HG03108 (cell line): ENCODE measurements around the gene OTUD7B.

ENCODE experiments used
- ATAC-seq: cut with Tn5 transposase; IDR thresholded peaks from one replicate; pipeline ENCODE4 v1.9.1; 2021; ENCODE audit warnings: moderate library complexity; ENCODE audit not compliant: unreplicated experiment

Gene OTUD7B

DNA sequence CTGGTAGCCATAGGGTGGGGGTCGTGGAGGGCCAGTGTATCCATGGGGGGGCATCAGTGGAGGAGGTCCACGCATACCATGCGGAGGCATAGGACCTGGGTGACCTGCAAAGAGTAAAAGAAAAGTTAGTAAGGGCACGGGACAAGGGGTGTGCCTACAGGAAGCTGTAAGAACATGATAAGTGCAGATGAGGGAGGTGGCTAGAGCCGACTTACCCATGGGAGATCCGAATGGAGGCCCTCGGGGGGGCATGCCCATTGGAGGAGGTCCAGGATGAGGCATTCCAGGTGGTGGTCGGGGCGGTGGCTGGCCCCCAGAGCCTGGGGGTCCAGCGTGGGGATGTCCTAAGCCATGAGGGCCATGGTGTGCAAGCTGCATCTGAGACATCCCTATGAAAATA lies 86.9 kb downstream of the OTUD7B start:
- no peak for ATAC-seq

DNA sequence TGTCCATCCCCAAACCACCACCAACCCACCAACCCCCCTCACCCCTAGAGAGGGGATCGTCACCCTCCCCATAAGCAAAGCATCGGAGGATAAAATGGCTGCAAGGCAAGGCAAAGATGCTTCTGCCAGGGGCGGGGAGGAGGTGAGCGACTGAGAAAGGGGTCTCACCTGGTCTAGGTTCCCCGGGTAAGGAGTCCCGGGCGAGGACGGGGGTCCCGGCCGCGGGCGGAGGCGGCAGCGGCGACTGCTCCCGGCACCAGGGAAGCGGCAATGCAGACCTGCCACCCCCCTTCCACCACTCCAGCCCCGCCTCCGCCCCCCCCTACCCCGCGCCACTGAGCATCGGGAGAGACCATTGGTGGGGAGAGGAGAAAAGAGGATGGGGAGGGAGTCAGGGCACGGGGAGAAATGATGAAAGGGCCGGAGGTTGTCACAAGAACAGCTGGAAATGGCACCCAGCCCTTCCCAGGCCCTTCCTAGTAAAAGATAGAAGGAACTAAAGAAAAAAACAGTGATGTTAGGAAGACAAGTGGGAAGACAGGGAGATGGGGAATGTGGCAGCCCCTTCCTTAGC lies 92.9 kb downstream of the OTUD7B start, which contains the start of gene SV2A:
SV2A (minus strand) TSS at position 274 of the 574 bp plus-strand sequence. CDS start 4,004 bp downstream, outside the sequence.
- no peak for ATAC-seq

DNA sequence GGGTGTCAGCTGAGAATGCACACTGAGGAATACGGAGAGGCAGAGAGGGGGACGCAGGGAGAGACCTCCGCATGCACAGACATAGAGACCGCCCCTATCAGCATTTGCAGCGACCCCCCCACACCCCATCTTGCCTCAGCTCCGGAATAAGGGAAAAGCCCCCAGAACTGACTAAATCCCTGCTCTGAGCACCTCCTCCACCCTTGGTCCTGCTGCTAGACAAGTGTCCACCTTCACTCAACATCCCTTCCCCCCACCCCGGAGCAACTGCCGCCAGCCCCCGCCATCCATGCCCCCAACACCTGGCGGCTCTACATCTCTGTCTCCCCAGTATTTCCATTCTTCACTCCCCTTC lies 93.7 kb downstream of the OTUD7B start:
- no peak for ATAC-seq

DNA sequence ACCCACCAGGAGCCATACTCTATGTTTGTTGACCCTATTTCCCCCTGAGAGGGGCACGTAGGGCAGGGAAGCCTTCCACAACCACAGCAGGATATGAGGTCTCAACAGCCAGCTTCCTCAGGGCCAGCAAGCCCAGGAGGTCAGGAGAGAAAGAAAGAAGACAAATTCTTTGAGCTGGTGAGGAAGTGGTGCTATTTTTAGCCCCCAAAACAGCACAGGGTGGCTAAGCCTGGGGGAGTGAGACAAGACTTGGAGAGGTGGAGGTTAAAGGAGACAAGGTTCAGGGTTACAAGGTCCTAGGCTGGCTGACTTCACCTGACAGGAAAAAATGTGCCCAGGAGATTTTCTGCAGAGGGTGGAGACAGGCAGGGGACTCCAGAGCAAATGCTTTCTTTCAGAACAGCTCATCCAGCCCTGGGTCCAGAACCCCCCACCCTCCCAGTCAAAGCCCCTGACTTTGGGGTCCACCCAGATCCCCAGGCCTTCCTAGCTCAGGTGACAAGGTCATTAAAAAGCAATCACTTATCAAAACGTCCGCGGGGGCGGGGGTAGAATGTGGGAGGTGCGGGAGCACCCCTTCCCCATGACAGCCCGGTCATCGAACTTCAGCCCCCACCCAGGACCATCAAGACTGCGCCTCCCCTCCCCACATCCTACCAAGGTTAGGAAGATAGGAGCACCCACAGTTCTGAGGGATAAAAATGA lies 94.2 kb downstream of the OTUD7B start:
- ATAC-seq: no peak

DNA sequence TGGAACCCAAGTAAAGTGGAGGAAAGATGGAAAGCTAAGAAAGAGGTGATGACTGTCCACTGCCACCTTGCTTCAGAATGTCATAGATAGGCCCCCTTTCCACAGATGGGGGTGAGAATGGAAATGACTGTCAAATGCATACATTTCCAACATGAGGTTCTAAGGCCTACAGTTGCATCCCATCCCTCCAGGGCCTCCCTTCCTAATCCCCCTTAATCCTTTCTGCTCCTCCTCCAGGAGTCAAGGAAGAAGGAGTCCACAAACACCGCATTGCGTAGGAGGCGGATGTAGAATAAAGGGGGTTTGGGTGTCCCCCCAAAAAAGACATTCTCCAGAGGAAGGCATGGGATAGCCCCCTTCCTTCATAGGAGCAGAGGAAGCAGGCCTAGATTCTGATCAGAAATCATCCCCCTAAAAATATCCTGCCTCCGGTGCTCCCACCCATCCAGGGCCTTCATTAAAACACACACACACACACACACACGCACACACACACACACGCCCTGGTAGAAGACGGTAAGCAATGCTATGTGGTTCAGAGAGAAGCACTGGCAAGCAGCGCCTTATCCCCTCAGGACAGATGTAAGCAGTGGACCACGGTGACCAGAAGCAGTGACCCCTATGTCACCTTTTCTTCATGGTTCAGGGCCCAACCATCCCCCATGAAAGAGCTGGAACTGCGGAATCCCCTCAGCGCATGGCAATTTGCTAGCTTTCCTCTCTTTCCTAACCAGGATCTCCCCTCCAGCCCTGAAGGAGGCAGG lies 94.9 kb downstream of the OTUD7B start:
- ATAC-seq: no peak

DNA sequence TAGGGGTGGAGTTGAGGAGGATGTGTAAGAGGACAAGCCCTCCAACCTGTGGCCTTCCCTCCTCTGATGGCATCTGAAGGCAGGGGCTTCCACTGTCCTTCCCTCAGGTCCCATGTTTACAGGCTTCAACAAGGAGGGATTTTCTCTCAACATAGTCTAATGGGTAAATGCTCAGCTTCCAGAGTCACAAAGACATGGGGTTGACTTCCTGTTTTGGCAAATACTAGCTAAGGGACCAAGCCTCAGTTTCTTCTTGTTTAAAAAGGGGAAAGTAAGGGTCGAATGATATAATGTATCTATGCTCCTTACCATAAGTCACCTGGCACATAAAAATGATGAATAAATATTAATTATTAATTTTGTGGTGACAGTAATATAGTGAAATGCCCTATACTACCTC lies 96.0 kb downstream of the OTUD7B start:
- ATAC-seq: no peak

DNA sequence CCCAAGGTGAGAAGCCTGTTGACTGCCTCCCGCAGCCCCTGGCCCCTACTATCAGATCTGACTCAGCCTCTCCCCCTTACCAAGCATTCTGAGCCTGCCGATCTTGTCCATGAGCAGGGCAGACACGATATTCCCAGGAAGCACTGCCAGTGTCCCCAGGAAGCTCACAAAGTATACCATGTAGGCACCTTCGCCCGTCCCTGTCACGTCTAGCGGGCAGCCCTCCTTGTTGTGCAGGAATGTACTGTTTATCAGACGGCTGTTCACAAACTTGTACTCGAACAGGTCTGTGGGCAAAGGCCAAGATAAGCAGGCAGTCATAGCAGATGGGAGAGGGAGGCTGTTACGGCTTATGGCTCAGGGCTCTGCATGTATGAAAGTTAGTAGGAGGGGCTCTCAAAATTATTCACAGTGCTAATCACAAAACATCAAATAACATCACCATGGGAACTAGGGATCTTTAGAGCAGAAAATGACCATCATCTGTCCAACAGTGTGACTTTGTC lies 103.9 kb downstream of the OTUD7B start:
- ATAC-seq: no peak

DNA sequence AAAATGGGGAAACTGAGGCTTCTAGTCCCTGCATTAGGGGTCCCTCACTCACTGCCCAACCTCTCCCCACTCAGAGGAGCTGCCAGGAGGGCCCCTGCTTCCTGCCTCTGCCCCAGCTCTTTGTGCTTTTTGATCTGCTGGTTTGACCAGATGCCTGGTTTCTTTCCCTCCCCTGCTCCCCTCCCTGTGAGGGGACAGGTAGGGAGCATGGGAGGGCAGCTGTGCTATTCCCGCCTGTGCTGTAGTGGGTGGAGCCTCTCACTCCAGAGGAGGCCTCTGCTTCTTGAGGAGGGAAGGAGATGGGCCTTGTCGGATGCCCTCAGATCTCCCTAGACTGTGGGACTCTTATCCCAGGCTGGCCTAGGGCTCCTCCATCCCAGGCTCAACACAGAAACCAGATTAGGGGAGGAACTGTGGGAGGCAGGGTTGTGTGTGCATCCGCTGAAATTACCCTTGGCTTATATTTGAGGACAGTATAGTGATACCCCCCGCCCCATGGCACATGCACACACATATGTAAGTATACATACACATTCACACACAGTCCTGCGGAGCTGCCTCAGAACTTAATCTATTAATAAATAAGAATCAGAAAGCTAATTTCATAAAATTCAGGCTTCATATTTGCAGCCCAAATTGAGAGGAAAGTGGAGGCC lies 106.6 kb downstream of the OTUD7B start:
- ATAC-seq: no peak

DNA sequence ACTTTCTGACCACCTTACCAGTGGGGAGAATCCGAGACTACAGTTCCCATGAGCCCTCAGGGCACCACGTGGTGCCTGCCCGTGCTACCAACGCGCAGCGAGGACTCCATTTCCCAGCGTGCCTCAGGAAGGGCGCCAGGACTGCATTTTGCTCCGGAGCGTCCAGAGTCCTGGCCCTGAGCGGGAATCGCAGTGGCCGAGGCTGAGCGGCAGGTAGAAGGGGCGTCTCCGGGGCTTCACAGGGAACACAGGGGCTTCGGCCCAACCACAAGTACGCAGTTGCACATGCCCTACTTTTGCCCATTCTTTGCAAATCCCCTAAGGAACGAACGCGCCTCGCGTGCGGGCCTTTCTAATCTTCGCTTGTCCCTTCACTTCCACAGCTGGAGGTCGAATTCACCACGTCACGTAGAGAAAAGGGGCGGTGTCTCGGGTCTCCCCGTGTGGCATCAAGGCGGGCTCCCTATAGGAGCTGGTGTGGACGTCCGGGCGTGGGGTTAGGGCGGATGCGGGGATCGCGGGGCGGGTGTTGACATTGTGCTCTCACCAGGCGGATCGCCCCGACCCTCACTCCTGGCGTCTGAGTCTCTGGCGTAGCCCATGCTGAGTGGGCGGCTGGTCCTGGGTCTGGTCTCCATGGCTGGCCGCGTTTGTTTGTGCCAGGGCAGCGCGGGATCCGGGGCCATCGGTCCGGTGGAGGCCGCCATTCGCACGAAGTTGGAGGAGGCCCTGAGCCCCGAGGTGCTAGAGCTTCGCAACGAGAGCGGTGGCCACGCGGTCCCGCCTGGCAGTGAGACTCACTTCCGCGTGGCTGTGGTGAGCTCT lies 110.9 kb downstream of the OTUD7B start, which contains the start of gene BOLA1:
BOLA1 (plus strand) TSS at position 109 of the 825 bp plus-strand sequence; CDS start at position 601, 492 bp downstream.
- ATAC-seq: peak; percentile 93

DNA sequence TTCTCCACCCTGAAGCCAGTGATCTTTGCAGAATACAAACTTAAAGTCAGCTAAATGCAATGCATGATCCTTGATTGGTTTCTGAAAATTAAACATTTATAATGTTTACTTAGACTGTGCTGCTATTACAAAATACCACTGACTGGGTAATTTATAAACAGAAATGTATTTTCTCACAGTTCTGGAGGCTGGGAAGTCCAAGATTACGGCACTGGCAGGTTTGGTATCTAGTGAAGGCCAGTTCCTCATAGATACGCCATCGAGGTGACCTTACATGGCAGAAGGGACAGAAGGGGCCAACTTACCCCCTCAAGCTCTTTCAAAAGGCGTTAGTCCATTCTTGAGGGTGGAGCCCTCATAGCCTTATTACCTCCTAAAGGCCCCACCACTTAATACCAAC lies 114.0 kb downstream of the OTUD7B start:
- no peak for ATAC-seq

DNA sequence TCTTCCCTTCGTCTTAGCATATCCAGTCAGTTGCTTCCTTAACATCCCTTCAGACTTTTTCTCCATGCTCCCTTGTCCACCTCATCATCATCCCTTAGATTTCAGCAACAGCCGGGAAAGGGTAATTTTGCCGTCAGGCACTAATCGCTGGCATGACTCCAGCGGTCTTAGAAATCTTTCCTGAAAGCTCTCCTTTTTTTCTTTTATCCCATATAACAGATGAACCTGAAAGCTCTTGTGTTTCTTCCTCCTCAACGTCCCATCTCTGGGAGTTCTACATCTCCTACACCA lies 121.6 kb downstream of the OTUD7B start:
- ATAC-seq: no peak

DNA sequence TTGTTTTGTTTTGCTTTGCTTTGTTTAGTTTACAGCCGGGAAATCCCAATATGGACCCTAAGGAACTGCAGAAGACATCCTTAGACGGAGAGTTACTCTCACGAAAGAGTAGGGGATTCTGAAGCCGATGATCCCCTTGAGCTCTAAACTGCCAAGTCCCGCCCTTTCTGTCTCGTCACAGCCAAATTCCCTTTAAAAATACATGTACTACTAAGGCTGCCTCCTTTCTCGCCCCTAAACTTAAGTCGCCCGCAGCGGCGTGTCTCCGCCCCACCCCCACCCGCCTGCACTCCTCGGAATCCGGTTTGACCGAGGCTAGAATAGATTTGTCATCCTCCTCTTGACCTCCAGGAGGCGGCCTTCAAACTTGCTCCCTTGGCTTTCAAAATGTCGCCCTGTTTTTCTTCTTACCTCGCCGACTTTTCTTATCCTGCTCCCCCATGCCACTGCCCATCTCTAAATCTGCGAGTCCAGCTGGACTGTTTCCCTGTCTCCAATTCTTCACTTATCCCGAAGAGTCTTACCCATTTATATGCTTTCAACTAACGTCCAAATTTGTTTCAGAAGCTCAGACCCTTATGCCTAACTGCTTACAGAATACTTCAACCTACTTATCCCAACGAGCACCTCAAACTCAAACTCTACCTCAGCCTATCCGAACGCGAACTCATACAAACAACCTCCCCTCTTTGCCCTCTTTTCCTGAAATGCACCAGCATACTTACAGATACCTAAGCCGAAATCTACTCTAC lies 122.1 kb downstream of the OTUD7B start:
- peak; percentile 15 for ATAC-seq
